ENCODE measurements around the gene SRRM4.

- TF ChIP-seq ZFP3 (CRISPR knock-in tag; IDR thresholded peaks at IDR 0.05): no peak
- no peak for TF ChIP-seq TCF4 (CRISPR knock-in tag; IDR thresholded peaks at IDR 0.05; ENCODE audit: borderline replicate concordance)
- TF ChIP-seq TSHZ2 (CRISPR knock-in tag; IDR thresholded peaks at IDR 0.05): no peak
- TF ChIP-seq RARB (CRISPR knock-in tag; IDR thresholded peaks at IDR 0.05): no peak
- TF ChIP-seq PPARA (CRISPR knock-in tag; IDR thresholded peaks at IDR 0.05; ENCODE audit: borderline replicate concordance): no peak
- TF ChIP-seq PATZ1 (CRISPR knock-in tag; IDR thresholded peaks at IDR 0.05; ENCODE audit: borderline replicate concordance): no peak
- TF ChIP-seq TOX (CRISPR knock-in tag; IDR thresholded peaks at IDR 0.05; ENCODE audit: borderline replicate concordance): no peak
- no peak for TF ChIP-seq OSR1 (CRISPR knock-in tag; IDR thresholded peaks at IDR 0.05)
- no peak for TF ChIP-seq ZNF565 (CRISPR knock-in tag; conservative IDR thresholded peaks at IDR 0.05; ENCODE audit: low read depth)
These were observed 213.9 kb downstream of the SRRM4 start for GRCh38 chr12:119195256-119195655.

All from SK-N-SH treated with all-trans-retinoic acid at 6 μM for 48 hours (cell line).